Activated CD4-positive, alpha-beta T cell treated with anti-CD3 and anti-CD28 coated beads for 36 hours (primary cell): ENCODE measurements around the gene REPS1. TPM values are rescaled to one million over a fixed set of nuclear protein-coding genes. Genes with fewer than 3 reads are reported as not detected.

Experiments used
- ATAC-seq: fragments of 200-7000 bp; cut with Tn5 transposase; one replicate; pipeline ENCODE4 v1.10.0; 2021; ENCODE audit warnings: mild to moderate bottlenecking, moderate library complexity
- CTCF ChIA-PET: fragments of 350-600 bp; sonication (Branson Sonifier 250); formaldehyde crosslinking; loops from one replicate; lab custom pipeline; 2021; ENCODE audit warnings: antibody characterized with exemption; lab: Charles Lee
- POLR2A ChIA-PET: fragments of 350-600 bp; sonication (Branson Sonifier 250); formaldehyde crosslinking; loops from one replicate; lab custom pipeline; 2021; ENCODE audit warnings: antibody characterized with exemption, inconsistent platforms; lab: Charles Lee
- DNase-seq: peaks from one replicate; pipeline ENCODE4 v3.0.0-alpha.2; 2020
- H3K27ac Mint-ChIP-seq: one replicate; pipeline ENCODE4 v1.8.0; 2021; ENCODE audit warnings: mixed read lengths
- H3K27me3 Mint-ChIP-seq: one replicate; pipeline ENCODE4 v1.8.0; 2021; ENCODE audit warnings: mixed read lengths
- H3K36me3 Mint-ChIP-seq: one replicate; pipeline ENCODE4 v1.8.0; 2021; ENCODE audit warnings: low read depth, mixed read lengths
- H3K4me1 Mint-ChIP-seq: one replicate; pipeline ENCODE4 v1.8.0; 2021; ENCODE audit warnings: mixed read lengths
- H3K4me3 Mint-ChIP-seq: one replicate; pipeline ENCODE4 v1.8.0; 2021; ENCODE audit warnings: mild to moderate bottlenecking, moderate library complexity, mixed read lengths
- H3K9me3 Mint-ChIP-seq: one replicate; pipeline ENCODE4 v1.8.0; 2021; ENCODE audit warnings: low read depth, mixed read lengths
- intact Hi-C, 2 experiments: fragments of 100-400 bp; cut with DNase I in 1 of 2; cut with micrococcal nuclease in 1 of 2; formaldehyde crosslinking; loops; one replicate each; pipeline versions ENCODE4 v1.14.2 to v1.15.1; 2022 to 2024; cut with DNase I, micrococcal nuclease
- total RNA-seq, 2 experiments: library from RNA; stranded (reverse); gene quantifications; one replicate each; pipeline ENCODE4 v1.2.3, GENCODE V29; 2021

REPS1 gene
- total RNA-seq, 2 experiments from 2014 or later = 60.3 to 90.9 TPM

DNA sequence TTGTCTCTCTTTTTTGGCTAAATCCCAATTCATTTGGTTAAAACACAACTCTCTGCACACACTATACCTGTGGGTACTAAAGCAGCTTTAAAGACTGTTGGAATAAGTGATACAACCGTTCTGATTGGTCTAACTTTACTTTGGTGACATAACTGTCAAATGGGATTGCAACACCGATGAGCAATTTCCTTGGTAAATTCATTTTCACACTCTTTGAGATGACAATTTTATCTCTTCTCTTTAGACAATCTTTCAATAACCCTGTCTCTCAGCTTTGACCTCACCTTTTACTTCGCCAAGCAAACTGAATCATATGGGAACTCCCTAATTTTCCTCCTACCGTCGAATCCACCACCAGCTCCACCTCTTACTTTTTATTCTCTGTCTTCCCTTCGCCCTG, 131.4 kb downstream of the REPS1 start:
- Mint-ChIP-seq H3K9me3 (no peaks in the 10 kb centered on the region), H3K27ac (peak overlapping the region; percentile 64), H3K36me3 (peaks cover 2% of the 10 kb centered on the region), H3K4me3 (no peak overlapping the region), H3K4me1 (peaks cover 7% of the 10 kb centered on the region), H3K27me3 (peaks cover 8% of the 10 kb centered on the region)
- ATAC-seq = peak; percentile 51
- ChIA-PET CTCF (interaction anchor here (0.6 kb wide), 1 partner anchor 1983 kb away, joined by 3 read pairs; no protein-coding TSS in a partner anchor), POLR2A (interaction anchor here (0.6 kb wide), 1 partner anchor 34 kb away, joined by 6 read pairs; no protein-coding TSS in a partner anchor)
- DNase-seq = no peak
- intact Hi-C loops = no loop called here

Other genes with a start within 250 kb of the REPS1 start
- 10 to 100 TPM; 14.8 to 16.8 TPM for gene CCDC28A, start 214.5 kb downstream of the REPS1 start, total RNA-seq
- not detected for gene ECT2L, start 192.2 kb downstream of the REPS1 start, total RNA-seq
- 100 to 1,000 TPM in 1 of 2 experiments, 10 to 100 TPM in 1; 92.5 to 180 TPM for gene ABRACL, start 40.5 kb upstream of the REPS1 start, total RNA-seq
- 10 to 100 TPM; 51.6 to 63.4 TPM for gene HECA, start 146.8 kb upstream of the REPS1 start, total RNA-seq